ENCODE data around the gene ERFE. TPM values are rescaled to one million over a fixed set of nuclear protein-coding genes. Genes with fewer than 3 reads are reported as not detected.
"Not testable (repeated sequence)": the region's sequence is repeated elsewhere in the genome, so short reads cannot be mapped to it uniquely, and the experiment has no call there.

ERFE gene
- total RNA-seq, 1 experiment from 2014 or later = 4.5 TPM

DNA sequence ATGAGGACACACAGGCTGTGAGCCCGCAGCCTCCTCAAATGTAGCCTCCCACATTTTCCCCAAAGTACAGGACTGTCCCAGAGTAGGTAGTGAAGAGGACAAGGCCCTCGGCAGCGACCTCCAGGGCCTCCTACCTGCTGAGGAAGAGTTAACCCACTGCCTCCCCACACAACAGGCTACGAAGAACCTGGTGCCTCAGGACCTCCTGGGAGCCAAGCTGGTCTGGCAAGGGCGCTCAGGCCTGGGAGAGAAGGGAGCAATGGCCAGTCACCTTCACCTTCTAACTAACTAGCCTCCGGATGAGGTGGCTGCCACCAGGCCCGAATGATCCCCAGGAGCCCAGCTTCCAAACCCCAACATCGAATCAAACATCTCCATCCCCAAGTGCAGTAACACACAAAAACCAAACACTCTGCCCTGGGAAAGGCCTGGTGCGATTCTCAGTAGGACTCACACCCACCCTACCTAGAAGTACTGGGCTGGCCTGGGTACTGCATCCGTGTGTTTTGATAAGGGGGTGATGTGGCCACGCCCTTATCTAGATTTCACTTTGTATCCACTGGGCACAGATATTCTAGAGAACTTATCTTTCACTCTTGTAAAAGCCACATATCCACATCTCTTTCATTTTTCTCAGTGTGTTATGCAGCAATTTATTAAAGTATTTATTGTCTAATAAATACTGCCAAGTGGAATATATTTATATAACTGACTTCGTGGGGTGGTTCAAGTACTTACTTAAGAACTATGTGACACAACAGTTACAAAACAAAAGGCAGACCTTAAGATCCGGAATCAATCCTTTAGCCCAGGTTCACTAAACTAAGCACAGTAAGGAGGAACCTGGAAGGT, 9.7 kb downstream of the ERFE start:
- no peak for DNase-seq (ENCODE audit: low spot score)

DNA sequence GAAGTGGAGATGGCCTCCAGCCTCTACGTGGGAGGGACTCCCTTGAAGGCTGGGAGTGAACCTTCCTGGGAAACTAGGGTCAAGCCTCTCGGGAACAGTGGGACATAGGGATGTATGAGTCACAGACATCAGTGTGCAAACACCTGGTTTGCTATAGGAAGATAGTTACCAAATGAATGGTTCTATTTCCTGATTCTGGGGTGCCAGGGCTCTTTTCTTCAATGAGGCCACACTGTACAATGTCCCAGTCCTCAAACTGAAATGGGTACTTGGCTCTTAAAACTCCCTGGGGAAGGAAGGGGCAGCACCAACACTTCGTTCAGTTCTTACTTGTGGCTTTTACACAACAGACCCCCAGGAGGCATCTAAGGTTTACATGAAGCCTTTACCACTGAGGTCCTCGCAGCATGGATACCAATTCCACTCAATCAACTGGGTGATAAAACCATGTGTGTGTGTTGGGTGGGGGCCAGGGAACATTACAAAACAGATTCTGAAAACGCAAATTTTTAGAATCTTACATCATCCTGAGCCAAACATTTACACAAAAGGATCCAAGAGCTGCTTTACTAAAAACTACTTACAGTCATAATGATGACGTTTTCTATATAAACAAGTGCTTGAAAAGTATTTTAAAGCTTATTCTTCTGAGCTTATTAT, 10.4 kb downstream of the ERFE start:
- no peak for DNase-seq (ENCODE audit: low spot score)

- no peak for DNase-seq (ENCODE audit: low spot score)
Measured at GRCh38 chr2:238169708-238170251, 11.0 kb downstream of the ERFE start.

DNA sequence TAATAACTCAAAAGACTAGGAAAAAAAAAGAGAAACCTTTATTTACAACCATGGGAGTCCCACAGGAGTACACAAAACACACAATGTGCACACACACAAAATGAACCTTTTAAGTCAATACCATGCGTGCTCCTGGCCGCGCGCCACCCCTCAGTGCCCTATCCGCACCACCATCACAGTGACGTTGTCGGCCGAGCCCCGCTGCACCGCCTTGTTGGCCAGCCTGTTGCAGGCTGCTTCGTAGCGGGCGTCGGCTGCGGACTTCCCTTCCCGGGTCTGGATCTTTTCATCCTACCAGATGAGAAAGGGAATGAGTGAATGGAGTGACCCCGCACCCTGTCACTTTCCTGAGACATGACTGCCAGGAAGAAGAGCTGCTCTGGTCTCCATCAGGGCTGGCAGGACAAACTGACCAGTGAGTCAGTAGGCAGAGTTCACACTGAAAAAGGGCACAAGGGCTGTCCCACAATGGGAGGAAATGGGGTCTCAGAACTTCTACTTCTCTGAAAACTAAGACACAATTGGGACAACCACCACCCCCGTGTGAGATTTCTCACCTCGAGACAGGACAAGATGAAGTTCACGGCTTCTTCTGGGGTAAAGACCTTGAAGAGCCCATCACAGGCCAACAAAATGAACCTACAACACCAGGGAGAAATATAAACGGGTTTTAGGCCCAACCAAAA, 11.8 kb downstream of the ERFE start:
- no peak for DNase-seq (ENCODE audit: low spot score)

GRCh38 chr2:238171072-238171431, 12.3 kb downstream of the ERFE start:
- DNase-seq (ENCODE audit: low spot score) = not testable (repeated sequence)

DNA sequence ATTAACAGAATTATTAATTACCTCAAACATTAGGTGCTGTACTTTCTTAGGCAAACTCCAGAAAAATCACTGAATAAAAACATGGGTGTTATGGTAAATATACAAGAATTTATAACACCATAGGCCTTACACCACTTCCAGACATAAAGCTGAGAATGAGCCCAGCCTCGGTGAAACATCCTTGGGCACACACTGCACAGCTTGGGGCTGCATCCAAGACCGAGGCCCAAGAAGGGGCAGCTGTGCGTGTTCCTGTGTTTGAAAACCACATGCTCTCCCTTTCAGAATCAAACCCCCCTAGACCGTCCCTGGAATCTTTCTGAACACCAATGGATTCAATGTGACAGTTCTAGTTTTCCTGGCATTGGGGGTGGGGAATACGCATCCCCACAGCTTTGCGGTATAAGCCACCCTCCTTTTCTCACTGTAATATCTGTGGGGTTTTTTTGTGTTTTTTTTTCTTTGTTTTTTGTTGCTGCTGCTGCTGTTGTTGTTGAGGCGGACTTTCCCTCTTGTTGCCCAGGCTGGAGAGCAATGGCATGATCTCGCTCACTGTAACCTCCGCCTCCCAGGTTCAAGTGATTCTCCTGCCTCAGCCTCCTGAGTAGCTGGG, 12.9 kb downstream of the ERFE start:
- DNase-seq (ENCODE audit: low spot score) = no peak

- DNase-seq (ENCODE audit: low spot score) = no peak
Measured at GRCh38 chr2:238172439-238172838, 13.7 kb downstream of the ERFE start.

- no peak for DNase-seq (ENCODE audit: low spot score)
Measured at GRCh38 chr2:238173692-238174091, 14.9 kb downstream of the ERFE start.

- no peak for DNase-seq (ENCODE audit: low spot score)
Measured at GRCh38 chr2:238174291-238174690, 15.5 kb downstream of the ERFE start.

GRCh38 chr2:238174701-238175100, 15.9 kb downstream of the ERFE start:
- DNase-seq (ENCODE audit: low spot score) = no peak

- no peak for DNase-seq (ENCODE audit: low spot score)
Measured at GRCh38 chr2:238176613-238177012, 17.8 kb downstream of the ERFE start.

DNA sequence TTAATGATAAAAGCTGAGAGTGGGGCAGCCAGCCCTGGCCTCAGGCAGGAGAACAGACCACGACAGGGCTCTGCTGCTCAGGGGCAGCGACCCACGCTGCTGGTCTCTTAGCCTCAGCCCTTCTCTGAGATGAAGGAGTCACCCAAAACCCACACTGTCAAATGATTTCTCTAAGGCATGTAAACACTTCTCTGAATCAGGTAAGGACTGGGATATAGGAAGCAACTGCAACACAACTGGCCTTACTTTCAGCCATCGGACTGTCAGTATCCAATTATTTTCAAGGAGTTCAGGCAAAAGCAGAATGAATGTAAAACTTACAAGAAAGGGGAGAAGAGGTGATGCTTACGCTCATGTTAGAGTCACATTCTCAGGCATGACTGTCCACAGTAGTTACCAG, 21.8 kb downstream of the ERFE start:
- DNase-seq (ENCODE audit: low spot score) = no peak

DNA sequence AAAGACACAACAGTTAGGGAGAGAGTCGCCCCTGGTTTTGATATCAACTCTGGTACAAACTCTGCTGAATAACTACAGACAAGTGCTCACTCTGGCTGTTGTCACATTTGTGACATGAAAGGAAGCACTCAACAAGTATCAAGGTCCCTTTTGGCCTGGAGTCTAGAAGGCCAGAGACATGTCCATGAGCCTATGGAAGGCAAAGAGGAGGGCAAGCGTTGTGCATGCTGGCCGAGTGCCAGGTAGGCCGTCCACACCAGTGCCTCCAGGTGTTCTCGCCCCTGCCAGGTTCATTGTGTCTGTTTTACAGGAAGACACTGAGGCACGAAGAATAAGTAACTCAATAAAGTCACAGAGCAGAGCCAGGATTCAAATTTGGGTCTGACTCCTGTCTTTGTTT, 23.6 kb downstream of the ERFE start:
- no peak for DNase-seq (ENCODE audit: low spot score)

GRCh38 chr2:238183821-238184220, 25.1 kb downstream of the ERFE start:
- DNase-seq (ENCODE audit: low spot score) = no peak

- DNase-seq (ENCODE audit: low spot score) = no peak
Measured at GRCh38 chr2:238187618-238188548, 29.1 kb downstream of the ERFE start.

DNA sequence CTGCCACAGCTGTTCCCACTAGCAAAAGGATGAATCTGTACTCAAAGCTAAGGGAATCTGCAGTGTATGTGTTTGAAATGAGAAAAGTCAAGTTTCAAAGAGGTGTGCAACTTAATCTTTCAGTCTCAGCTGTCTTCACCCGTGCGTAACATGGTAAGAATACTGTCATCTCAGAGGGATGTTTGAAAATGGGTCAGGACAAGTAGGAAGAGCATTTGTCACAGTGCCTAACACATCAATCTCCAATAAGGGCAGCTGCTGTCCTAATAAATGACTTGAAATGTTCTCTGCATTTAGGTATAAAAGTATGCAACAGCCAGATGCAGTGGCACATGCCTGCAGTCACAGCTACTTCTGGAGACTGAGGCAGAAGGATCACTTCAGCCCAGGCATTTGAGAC, 31.7 kb downstream of the ERFE start:
- DNase-seq (ENCODE audit: low spot score) = no peak

GRCh38 chr2:238202326-238203093, 43.7 kb downstream of the ERFE start:
- DNase-seq (ENCODE audit: low spot score) = peak; percentile 20

GRCh38 chr2:238203094-238203972, 44.6 kb downstream of the ERFE start, which contains the start of gene ILKAP:
TSS of gene ILKAP (minus strand) at chr2:238203695. CDS start at chr2:238203553, 142 bp downstream.
- DNase-seq (ENCODE audit: low spot score) = peak; percentile 84

Data from HT-29 (cell line).